Fibroblast of lung (primary cell): ENCODE measurements around the gene PIK3CB. TPM values are rescaled to one million over a fixed set of nuclear protein-coding genes. Genes with fewer than 3 reads are reported as not detected.

Experiments used
- DNase-seq, 2 donors: peaks; one replicate each; pipeline versions ENCODE4 v3.0.0 to v3.0.0-alpha.2; 2010; ENCODE audit warnings: low read depth in 2 of 2
- H2AFZ ChIP-seq: 2 replicates; pipeline ENCODE4 v1.5.1; 2012; ENCODE audit warnings: low read length, control low read depth, inconsistent platforms
- H3K27ac ChIP-seq: 2 replicates; pipeline ENCODE4 v1.5.1; 2011; ENCODE audit warnings: low read length, control low read depth; ENCODE audit not compliant: insufficient read depth
- H3K27me3 ChIP-seq: 2 replicates; pipeline ENCODE4 v1.5.1; 2011; ENCODE audit warnings: mild to moderate bottlenecking, low read length; ENCODE audit not compliant: control insufficient read depth, insufficient read depth
- H3K36me3 ChIP-seq: 2 replicates; pipeline ENCODE4 v1.5.1; 2011; ENCODE audit warnings: low read length; ENCODE audit not compliant: control insufficient read depth, insufficient read depth
- H3K4me1 ChIP-seq: 2 replicates; pipeline ENCODE4 v1.5.1; 2011; ENCODE audit warnings: low read length; ENCODE audit not compliant: control insufficient read depth, insufficient read depth; ENCODE audit errors: extremely low read depth
- H3K4me2 ChIP-seq: 2 replicates; pipeline ENCODE4 v1.5.1; 2011; ENCODE audit warnings: low read length, control low read depth; ENCODE audit not compliant: insufficient read depth; ENCODE audit errors: extremely low read depth
- H3K4me3 ChIP-seq, 4 experiments: fragments of 200-600 bp in 1 of 4; sonication (generic) in 1 of 4; replicated peaks in 1 of 4; 2 replicates each; pipeline ENCODE4 v1.5.1; 2011 to 2016; ENCODE audit warnings: low read length in 4 of 4, low read depth in 3 of 4, mild to moderate bottlenecking in 3 of 4, control low read depth in 2 of 4, inconsistent platforms in 1 of 4, mixed read lengths in 1 of 4; ENCODE audit not compliant: insufficient read depth in 1 of 4; ENCODE audit errors: control extremely low read depth in 1 of 4
- H3K79me2 ChIP-seq: 2 replicates; pipeline ENCODE4 v1.5.1; 2012; ENCODE audit warnings: mild to moderate bottlenecking, low read length, inconsistent platforms; ENCODE audit not compliant: control insufficient read depth, insufficient read depth
- H3K9ac ChIP-seq: 2 replicates; pipeline ENCODE4 v1.5.1; 2011; ENCODE audit warnings: mild to moderate bottlenecking, low read length, control low read depth; ENCODE audit not compliant: insufficient read depth
- H3K9me3 ChIP-seq: 2 replicates; pipeline ENCODE4 v1.5.1; 2012; ENCODE audit warnings: low read depth, low read length; ENCODE audit not compliant: control insufficient read depth, insufficient read depth
- H4K20me1 ChIP-seq: 2 replicates; pipeline ENCODE4 v1.5.1; 2011; ENCODE audit warnings: low read length; ENCODE audit not compliant: control insufficient read depth, insufficient read depth; ENCODE audit errors: extremely low read depth
- CTCF ChIP-seq, 2 donors: IDR thresholded peaks in 1 of 2; conservative IDR thresholded peaks in 1 of 2; 1 replicate in 1 of 2; 2 replicates in 1 of 2; pipeline ENCODE4 v1.5.1; 2011 to 2012; ENCODE audit warnings: low read length in 2 of 2, control low read depth in 1 of 2, inconsistent platforms in 1 of 2, low read depth in 1 of 2, mild to moderate bottlenecking in 1 of 2
- EZH2 ChIP-seq: IDR thresholded peaks from 2 replicates; pipeline ENCODE4 v1.5.1; 2012; ENCODE audit warnings: low read length, control low read depth, mild to moderate bottlenecking; ENCODE audit errors: missing control alignments
- polyA plus RNA-seq, 2 donors: library from polyadenylated mRNA; depleted of rRNA in 1 of 2; stranded (reverse) in 1 of 2; unstranded in 1 of 2; fragments of >200 nt; gene quantifications; 2 replicates each; pipeline ENCODE4 v1.2.1, GENCODE V29; 2011 to 2012; ENCODE audit warnings: missing spikeins in 1 of 2
- total RNA-seq: library from RNA; depleted of rRNA; stranded (reverse); fragments of >200 nt; gene quantifications from 2 replicates; pipeline ENCODE4 v1.2.1, GENCODE V29; 2014

Gene PIK3CB
- total and polyA plus RNA-seq, 2 donors (not counting 1 experiment from before 2014, with no cell fraction given): 12.4 to 17.0 TPM

- H3K27me3 ChIP-seq: no peaks in the 10 kb centered on the region
- TF ChIP-seq EZH2: no peak
- TF ChIP-seq CTCF (conservative IDR thresholded peaks at IDR 0.05 in 1 of 2, IDR thresholded peaks at IDR 0.05 in 1 of 2; ENCODE audit: low read depth in 1 of 2, low read length in 2 of 2): no peak
- no peaks in the 10 kb centered on the region for H3K4me1 ChIP-seq
- no peak for DNase-seq
- no peaks in the 10 kb centered on the region for H3K36me3 ChIP-seq
- H4K20me1 ChIP-seq: no peaks in the 10 kb centered on the region
- no peak overlapping the region for H2AFZ ChIP-seq
- H3K4me2 ChIP-seq: no peak overlapping the region
- no peak overlapping the region for H3K27ac ChIP-seq
- H3K9ac ChIP-seq: no peak overlapping the region
- H3K79me2 ChIP-seq: no peaks in the 10 kb centered on the region
- H3K4me3 ChIP-seq: no peak overlapping the region
- no peaks in the 10 kb centered on the region for H3K9me3 ChIP-seq
Observed at GRCh38 chr3:138879541-138880380, 45.0 kb upstream of the PIK3CB start.

- Histone ChIP-seq H4K20me1 (no peaks in the 10 kb centered on the region), H3K27ac (no peak overlapping the region), H3K4me3 (no peak overlapping the region), H3K9me3 (no peaks in the 10 kb centered on the region), H3K36me3 (no peaks in the 10 kb centered on the region), H3K79me2 (no peaks in the 10 kb centered on the region), H3K4me1 (no peaks in the 10 kb centered on the region), H3K27me3 (no peaks in the 10 kb centered on the region), H3K9ac (no peak overlapping the region), H3K4me2 (no peak overlapping the region), H2AFZ (no peak overlapping the region)
- no peak for DNase-seq
- TF ChIP-seq EZH2 (no peak), CTCF (conservative IDR thresholded peaks at IDR 0.05 in 1 of 2, IDR thresholded peaks at IDR 0.05 in 1 of 2; ENCODE audit: low read depth in 1 of 2, low read length in 2 of 2) (no peak)
Observed at GRCh38 chr3:138877226-138877625, 42.5 kb upstream of the PIK3CB start.

GRCh38 chr3:138875754-138876664, 41.3 kb upstream of the PIK3CB start:
- no peak overlapping the region for H2AFZ ChIP-seq

More at GRCh38 chr3:138875754-138876664, 41.3 kb upstream of the PIK3CB start:
- H3K9ac ChIP-seq: no peak overlapping the region
- H4K20me1 ChIP-seq: no peaks in the 10 kb centered on the region
- DNase-seq: no peak
- H3K9me3 ChIP-seq: no peaks in the 10 kb centered on the region
- no peak for TF ChIP-seq CTCF (conservative IDR thresholded peaks at IDR 0.05 in 1 of 2, IDR thresholded peaks at IDR 0.05 in 1 of 2; ENCODE audit: low read depth in 1 of 2, low read length in 2 of 2)
- TF ChIP-seq EZH2: no peak
- H3K4me2 ChIP-seq: no peak overlapping the region
- no peak overlapping the region for H3K4me3 ChIP-seq
- H3K36me3 ChIP-seq: no peaks in the 10 kb centered on the region
- H3K27me3 ChIP-seq: no peaks in the 10 kb centered on the region
- no peak overlapping the region for H3K27ac ChIP-seq
- no peaks in the 10 kb centered on the region for H3K4me1 ChIP-seq
- H3K79me2 ChIP-seq: no peaks in the 10 kb centered on the region
